Adipose tissue (tissue), 3 donors: ENCODE measurements around the gene NCOR2. TPM values are rescaled to one million over a fixed set of nuclear protein-coding genes. Genes with fewer than 3 reads are reported as not detected.

Source experiments
- H3K27ac ChIP-seq: one replicate; pipeline ENCODE4 v1.5.1; 2013; ENCODE audit warnings: low read depth, low read length
- WGBS, 3 donors: extraction: QIAGEN DNeasy Blood & Tissue Kit; methylation state at CpG; one replicate each; pipeline ENCODE4 v1.1.7; 2013; 5-methylcytosine and 5-hydroxymethylcytosine counted together
- polyA plus RNA-seq, 3 donors: library from polyadenylated mRNA; stranded (reverse); fragments of 200-250 nt; gene quantifications; one replicate each; pipeline ENCODE4 v1.2.3, GENCODE V29; 2013
- donor health status: healthy with polysubstance abuse.
- donor health status: Bipolar disorder and iron deficiency.
- donor health status: healthy.

The NCOR2 gene
- polyA plus RNA-seq, 3 donors: 28.7 to 74.3 (median 63.1) TPM

- 49 to 64% (median 49%) methylated on average over 9 to 10 of the region's 10 CpGs for WGBS, 3 donors
Observed at GRCh38 chr12:124520907-124521306, 46.5 kb downstream of the NCOR2 start.

GRCh38 chr12:124520265-124520701, 47.1 kb downstream of the NCOR2 start:
- 24 to 57% (median 57%) methylated on average over 14 of the region's 14 CpGs for whole genome bisulfite sequencing, 3 donors
- no peak overlapping the region for H3K27ac ChIP-seq

More at GRCh38 chr12:124520907-124521306, 46.5 kb downstream of the NCOR2 start:
- H3K27ac ChIP-seq: no peak overlapping the region

- no peak overlapping the region for H3K27ac ChIP-seq
- 41 to 52% (median 42%) methylated on average over 10 of the region's 10 CpGs for WGBS, 3 donors
Observed at GRCh38 chr12:124519746-124520145, 47.7 kb downstream of the NCOR2 start.

GRCh38 chr12:124518051-124518932, 49.1 kb downstream of the NCOR2 start:
- H3K27ac ChIP-seq: peak overlapping the region; percentile 33
- 5 to 10% (median 9%) methylated on average over 51 of the region's 51 CpGs for WGBS, 3 donors
